ENCODE results near the gene CRYGN.

Gene CRYGN

GRCh38 chr7:151437866-151438516 lies 1.9 kb downstream of the CRYGN start:
- DNase-seq: no peak

GRCh38 chr7:151437159-151437553 lies 2.8 kb downstream of the CRYGN start:
- DNase-seq: no peak

DNA sequence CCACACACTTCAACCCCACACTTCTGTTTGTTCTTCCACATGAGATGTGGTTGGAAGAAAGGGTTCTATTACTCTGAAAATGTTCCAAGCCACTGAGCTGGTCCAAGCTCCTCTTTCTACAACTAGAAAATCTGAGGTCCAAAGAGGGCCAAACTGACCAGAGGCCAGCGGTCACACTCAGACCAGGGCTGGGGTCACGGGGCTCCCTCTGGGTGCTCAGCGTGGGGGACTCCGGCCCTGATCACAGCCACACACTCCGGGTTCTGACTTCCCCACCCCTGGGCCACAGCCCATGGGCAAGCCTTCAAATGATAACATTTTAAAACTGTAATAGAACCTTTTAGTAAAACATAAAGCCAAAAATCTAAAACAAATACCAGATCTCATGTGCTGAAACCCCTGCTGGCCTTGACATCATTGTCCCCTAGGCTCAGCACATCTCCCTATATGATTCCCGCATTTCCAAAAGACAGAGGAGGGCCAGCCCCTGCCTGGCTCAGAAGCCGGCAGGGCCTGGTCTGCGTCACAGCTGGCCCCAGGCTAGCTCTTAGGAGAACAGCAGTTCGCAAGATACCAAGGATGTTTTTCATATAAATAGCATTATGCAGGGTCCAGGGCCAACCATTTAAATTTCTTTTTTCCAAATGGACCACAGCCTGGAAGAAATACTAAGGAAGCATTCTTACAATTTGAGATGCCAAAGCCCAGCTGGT lies 3.3 kb downstream of the CRYGN start:
- no peak for DNase-seq

DNA sequence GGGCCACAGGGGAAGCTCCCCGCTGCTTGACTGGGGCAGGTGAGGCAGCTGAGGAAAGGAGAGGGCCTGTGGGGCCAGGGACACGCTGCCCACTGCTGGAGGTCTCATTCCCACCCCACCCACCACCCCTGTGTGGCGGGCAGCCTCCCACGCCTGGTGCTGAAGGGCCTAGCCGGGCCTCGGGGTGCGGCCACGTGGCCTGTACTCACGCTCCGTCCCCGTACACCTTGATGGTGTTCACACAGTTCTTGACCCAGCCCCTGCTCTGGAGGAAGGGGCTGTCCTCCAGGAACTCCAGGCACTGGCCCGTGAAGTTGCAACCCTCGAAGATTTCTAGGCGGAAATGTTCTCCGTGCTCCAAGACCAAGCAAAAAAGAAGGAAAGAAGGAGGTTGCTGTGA lies 4.0 kb downstream of the CRYGN start:
- no peak for DNase-seq

DNA sequence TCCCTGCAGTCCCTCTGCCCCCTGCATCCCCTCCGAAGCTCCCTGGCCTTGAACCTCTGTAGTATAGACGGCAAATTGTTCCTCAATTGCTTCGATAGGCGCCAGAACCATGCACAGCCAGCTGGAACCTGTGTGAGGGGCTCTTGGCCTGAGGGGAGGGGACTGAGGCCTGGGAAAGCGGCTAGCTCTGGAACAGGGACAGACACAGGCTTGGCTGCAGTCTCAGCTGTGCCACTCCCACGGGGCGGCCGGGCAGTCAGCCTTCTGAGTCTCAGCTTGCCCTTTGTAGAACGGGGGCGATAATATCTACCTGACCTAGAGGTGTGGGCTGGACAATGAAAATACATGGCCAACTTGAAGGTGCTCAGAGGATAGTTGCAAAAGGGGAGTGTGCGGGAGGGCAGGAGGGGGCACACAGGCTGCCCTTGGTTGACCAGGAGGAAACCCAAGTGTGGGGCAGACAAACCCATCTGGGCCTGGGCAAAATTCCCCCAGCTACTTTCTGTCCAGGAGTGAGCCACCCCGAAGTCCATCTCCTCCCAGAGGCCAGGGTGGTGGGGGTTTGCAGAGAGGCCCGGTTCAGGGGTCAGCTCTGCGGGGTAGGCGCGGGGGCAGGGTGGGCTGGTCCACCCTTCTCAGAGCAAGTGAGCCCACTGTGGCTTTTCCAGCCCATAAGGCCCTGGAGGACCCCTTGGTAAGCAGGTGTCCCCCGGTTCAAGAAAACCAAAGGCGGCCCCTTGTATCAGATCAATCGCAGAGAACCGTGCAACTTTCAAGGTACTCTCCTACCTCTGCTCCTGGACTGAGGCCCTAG lies 4.6 kb downstream of the CRYGN start:
- no peak for DNase-seq

DNA sequence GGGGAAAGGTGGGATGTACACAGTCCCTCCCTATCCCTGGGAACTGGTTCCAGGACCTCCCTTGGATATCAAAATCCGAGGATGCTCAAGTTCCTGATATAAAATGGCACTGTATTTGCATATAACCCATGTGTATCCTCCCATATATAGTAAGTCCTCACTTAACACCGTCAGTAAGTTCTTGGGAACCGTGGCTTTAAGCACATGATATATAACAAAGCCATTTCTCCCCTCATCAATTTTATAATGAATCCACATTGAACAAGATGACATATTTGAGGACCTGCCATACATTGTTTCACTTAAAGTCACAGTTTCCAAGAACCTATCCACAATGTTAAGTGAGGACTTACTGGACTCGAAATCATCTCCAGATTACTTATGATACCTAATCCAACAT lies 5.4 kb downstream of the CRYGN start:
- no peak for DNase-seq

- no peak for DNase-seq
Observed at GRCh38 chr7:151433721-151434400, 6.1 kb downstream of the CRYGN start.

GRCh38 chr7:151432658-151433521 lies 7.1 kb downstream of the CRYGN start:
- DNase-seq: peak; percentile 69

DNA sequence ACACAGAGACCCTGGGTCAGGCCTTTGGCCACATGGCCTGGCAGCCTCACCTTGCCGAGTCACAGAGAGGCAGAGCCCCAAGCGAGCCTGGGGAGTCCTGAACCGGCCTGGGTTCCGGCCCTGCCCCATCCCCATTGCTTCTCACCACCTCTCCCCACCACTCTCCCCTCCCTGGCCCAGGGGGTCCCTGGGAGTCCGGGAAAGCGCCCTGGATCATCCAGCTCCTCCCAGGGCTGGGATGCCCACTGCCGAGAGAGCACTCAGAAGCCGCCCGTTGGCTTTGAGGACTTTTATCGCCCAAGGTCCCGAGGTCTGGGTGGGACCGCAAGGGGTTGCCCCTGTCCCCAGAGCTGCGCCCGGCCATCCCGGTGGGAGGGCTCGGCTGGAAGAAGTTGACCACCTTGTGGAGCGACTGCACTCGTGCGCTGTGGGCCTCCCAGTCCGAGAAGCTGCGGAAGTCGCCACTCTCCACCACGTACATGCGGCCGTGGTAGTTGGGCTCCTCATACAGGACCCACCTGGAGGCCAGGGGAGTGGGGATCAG lies 8.1 kb downstream of the CRYGN start:
- DNase-seq: no peak

DNA sequence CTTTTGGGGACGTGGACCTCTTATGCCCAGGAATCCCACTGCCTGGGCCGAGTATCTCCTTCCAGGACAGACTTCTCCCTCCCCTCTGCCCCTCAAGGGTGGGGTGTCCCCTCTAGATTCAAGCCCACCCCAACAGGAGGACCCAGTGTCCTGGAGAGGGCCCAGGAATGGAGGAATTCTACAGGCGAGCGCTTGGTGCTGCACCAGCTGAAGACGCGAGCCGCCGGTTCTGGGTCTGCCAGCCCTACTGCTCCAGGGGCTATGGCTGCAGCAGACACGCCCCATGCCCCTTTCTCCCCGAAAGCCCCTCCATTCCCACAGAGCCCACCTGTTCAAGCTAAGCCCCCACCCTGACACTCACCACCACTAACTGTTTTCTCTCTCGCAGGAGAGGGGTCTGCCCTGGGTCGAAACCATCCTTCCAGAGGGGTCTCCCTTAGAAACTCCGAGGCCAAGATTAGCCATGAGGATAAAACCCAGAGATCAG lies 8.6 kb downstream of the CRYGN start:
- DNase-seq: no peak

GRCh38 chr7:151430391-151431205 lies 9.3 kb downstream of the CRYGN start:
- no peak for DNase-seq

GRCh38 chr7:151429560-151430331 lies 10.2 kb downstream of the CRYGN start:
- peak; percentile 79 for DNase-seq

GRCh38 chr7:151429237-151429559 lies 10.7 kb downstream of the CRYGN start:
- no peak for DNase-seq

DNA sequence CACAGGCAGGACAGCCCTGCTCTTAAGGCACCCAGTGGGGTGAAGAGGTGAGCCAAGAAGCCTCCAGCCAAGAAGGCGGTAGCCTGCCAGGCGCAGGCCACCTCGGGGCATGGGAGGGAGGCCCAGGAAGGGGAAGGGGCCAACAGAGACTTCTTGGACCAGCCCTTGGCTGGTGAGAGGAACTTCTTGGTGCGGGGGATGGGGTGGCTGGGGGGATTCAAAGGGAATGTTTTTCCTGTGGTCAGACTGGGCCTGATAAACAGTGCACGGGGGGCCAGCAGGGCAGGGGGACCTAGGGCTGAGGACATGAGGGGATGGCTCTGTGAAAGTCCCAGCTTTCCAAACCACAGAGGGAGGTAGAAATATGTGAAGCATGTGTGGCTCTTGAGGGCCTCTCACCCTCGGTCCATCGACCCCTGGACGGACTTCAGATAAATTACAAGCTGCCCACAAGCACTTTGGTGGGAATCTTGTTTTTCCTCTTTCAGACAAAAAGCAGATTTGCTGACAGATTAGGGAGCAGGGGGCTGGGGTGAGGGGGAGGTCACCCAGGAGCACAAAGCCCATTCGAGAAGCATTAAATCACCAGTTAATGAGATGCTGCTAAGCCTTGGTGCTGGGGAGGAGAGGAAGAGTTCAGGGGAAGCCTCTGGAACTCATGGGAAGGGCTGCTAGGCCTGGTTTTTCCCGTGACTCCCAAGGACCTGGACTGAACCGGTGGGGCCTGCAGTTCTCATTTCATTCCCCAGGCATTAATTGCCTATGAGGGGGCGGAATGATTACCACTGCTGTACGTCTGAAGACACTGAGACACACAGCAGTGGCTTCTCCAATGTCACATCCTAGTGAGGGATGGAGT lies 11.3 kb downstream of the CRYGN start:
- no peak for DNase-seq

DNA sequence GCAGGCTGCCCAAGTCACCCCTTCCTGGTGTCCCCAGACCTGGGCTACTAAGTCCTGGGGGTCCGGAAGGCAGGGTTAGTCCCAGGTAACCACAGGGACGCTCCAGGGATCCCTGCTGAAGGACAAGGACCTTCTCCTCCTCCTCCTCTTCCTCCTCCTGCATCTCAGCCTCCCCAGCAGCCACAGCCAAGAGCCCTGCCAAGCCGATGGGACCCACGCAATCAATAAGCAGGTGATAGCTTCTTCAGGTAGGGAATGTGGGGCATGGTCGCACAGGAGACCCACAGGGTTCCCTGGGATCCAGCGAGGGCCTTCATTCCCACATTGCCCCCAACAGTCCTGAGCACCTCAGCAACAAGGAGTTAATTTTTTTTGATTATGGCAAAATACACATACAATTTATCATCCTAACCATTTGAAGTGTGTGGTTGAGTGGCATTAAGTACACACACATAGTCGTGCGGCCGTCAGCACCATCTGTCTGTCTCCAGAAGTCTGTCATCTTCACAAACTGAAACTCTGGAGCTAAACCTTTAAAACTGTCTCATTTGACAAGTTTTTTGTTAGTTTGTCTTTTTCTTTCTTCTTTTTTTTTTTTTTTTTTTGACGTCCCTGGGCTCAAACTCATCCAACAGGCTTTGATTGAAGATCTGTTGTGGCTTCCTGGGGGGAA lies 12.1 kb downstream of the CRYGN start:
- no peak for DNase-seq

GRCh38 chr7:151426904-151427704 lies 12.8 kb downstream of the CRYGN start:
- DNase-seq: no peak

- no peak for DNase-seq
Observed at GRCh38 chr7:151426441-151426903, 13.5 kb downstream of the CRYGN start.

Data from CD4-positive, alpha-beta T cell treated with Interleukin-12 subunit alpha and Interleukin-12 subunit beta, for 1 hour (primary cell).